NCI-H345 treated with DMSO at 0.1 percent for 48 hours (cell line): ENCODE measurements around the gene S1PR3.

Experiments
- DNase-seq: peaks from one replicate; lab custom pipeline; 2025; ENCODE audit not compliant: unreplicated experiment; lab: John Stamatoyannopoulos, UW

Gene S1PR3

DNA sequence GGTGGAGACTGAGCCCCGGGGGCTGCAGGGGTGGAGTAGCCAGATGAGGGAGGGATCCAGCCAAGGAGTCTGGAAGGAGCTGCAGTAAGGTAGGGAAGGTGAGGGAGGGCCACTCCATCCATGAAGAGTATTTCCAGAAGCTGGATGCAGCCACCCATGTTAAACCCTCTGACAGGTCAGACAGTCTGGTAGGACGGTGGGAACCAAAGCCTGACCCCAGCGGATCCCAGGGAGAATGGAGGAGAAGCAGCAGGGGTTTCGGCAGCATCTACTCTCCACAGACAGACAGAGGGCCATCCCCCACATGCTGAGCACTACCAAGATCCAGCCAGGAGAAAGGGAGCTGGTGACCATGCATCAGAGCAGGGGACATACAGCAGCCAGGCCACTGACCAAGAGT, 22.5 kb upstream of the S1PR3 start:
- no peak for DNase-seq

DNA sequence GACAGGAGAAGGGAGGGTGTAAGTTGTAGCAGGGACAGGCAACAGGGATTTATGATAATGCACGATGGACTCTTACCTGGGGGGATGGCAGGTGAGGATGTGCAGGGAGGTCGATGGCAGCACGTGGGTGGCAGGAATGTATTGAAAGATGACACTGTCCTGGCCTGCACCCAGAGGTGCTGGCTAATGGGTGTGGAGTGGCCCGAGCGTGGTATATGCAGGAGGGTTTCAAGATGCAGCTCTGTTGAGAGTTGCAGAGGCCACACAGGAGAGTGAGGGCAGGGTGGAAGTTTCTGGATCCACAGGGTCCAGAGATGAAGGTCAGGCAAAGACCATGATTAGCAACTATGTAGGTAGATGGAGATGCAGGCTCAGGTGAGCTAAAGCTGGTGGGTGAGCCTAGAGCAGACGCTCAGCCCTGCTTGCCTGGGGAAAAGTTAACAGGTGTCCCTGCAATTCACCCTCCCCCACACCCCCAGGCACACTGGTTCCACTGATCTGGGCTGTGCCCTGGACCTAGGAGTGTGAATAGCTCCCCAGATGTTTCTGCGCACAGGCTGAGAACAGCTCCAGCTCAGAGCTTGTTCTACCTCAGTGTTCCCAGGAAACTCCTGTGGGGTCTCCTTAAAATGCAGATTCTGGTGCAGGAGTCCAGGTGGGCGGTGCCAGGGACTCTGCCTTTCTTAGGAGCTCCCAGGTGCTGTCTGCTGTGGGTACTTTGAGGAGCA, 21.5 kb upstream of the S1PR3 start:
- DNase-seq, result no peak

GRCh38 chr9:88971131-88971960, 19.9 kb upstream of the S1PR3 start:
- DNase-seq, result no peak

- no peak for DNase-seq
Measured at GRCh38 chr9:88972401-88972800, 18.9 kb upstream of the S1PR3 start.

- DNase-seq, result no peak
Measured at GRCh38 chr9:88973281-88974045, 17.8 kb upstream of the S1PR3 start.

- no peak for DNase-seq
Measured at GRCh38 chr9:88974641-88975040, 16.6 kb upstream of the S1PR3 start.

- DNase-seq, result no peak
Measured at GRCh38 chr9:88975966-88976889, 15.0 kb upstream of the S1PR3 start.

DNA sequence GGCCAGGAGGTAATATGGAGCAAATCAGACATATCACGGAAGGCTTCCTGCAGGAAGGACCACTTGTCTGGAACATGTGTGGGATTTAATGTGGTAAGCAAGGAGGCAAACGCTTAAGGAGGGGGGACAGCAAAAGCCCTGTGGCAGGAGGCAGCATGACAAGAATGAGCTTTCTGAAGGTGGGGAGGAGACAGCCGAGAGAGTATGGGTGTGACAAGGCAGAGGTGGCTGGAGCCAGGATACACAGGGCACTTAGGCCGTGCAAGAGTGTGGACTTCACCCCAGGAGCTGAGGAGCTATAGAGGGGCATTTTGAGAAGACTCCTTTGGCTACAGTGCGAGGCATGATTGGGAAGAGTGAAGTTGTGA, 14.4 kb upstream of the S1PR3 start:
- DNase-seq, result no peak

- DNase-seq, result no peak
Measured at GRCh38 chr9:88978034-88978433, 13.2 kb upstream of the S1PR3 start.

DNA sequence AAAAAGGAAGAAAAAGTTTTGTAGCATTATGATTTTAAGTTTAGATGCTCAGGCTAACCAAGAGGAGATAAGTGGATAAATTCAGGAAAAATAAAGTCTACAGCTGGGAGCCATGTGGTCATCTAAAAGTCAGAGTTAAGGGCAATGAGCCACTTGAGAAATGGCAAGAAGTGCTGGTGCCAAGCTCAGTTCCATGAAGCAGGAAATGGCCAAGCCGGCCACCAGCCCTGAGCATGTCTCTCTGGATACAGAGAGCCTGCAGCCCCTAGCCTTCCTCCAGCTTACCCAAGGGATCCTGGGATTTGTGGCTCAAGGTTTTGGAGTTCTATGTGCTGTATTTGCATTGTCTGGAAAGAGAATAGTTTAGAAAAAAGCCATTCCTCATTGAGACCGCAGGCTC, 12.2 kb upstream of the S1PR3 start:
- no peak for DNase-seq

DNA sequence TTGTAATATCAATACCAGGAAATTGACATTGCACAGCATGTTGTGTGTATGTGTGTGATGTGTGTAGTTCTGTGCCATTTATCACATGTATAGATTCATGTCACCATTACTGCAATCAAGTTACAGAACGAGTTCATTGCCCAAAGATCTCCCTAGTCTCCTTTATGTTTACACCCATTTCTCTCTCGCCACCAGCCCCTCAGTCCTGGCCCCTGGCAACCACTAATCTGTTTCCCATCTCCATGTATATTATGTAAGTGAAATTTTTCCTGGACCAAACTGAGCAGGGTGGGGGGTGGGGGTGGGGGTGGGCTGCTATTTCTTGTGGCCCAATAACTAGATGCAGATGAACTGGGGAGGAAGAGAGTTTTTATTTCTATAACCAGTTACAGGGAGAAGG, 11.5 kb upstream of the S1PR3 start:
- no peak for DNase-seq

GRCh38 chr9:88980740-88981203, 10.5 kb upstream of the S1PR3 start:
- no peak for DNase-seq

GRCh38 chr9:88983865-88984542, 7.3 kb upstream of the S1PR3 start:
- no peak for DNase-seq

GRCh38 chr9:88984543-88984883, 6.8 kb upstream of the S1PR3 start:
- no peak for DNase-seq

DNA sequence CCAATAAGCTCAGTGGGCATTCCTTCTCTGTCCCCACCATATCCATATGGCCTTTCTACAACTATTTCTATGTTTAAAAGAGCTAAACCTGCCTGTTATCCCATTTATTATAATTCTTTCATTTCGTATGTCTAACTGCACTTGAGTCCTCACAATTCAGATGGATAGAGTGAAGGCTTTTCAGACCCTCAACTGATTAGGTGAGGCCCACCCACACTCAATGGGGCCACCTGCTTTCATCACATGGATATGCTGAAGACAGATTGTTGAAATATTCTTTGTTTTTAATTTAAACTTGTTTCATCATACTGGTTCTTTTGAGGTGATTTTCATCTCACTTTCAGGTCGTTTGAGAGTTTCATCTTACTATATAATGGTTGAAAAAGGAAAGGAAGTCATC, 5.7 kb upstream of the S1PR3 start:
- no peak for DNase-seq

DNA sequence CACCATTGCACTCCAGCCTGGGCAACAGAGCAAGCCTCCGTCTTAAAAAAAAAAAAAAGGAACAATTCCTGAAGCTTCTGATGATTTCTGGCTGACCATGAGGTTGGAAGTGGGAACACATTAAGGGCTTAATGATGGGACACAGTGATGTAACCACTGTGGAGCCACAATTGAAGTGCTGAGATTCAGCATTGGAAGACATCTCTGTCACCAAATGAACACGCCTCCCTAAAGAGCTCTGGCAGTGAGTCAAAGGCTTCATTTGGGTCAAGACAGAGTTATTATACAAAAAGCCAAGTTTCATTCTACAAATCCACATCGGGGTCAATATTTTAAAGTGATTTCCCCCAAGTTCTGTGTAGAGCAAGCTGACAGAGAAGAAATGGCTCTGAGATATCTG, 4.5 kb upstream of the S1PR3 start:
- no peak for DNase-seq

- DNase-seq, result no peak
Measured at GRCh38 chr9:88987661-88988060, 3.6 kb upstream of the S1PR3 start.

DNA sequence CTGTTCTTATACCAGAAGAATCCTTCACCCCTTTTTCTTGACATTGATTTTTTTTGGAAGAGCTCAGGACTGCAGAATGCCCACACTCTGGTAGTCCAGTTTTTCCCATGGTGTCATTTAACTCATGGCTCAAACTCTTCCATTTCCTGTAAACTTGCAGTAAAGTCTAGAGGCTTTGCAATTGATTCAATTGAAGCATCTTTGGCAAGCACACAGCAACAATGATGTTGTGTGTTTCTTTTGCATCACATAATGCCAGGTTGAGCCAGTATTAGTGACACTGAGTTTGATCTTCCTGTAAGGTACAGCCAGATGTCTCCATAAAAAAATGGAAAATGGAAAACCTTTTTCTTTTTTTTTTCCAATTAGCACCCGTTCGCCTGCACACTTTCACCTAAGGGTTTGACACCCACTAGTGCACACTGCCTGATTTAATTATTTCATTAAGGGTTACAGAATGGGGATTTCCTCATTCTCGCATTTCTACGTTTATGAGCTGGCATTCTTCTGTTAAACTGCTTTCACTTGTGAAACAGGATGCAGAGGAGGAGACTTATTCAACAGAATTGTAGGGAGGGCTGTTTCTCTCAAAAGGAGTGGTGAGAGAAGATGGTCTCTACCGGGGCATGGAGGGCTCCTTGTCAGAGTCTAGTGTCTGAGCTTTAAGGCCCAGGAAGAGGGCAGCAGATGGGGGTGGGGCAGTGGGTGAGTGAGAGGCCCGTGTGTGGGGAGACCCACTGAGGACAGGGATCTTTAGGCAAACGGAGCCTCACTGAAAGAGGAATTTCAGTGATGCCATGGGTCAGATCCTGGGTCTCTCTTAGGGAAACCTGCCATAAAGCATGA, 2.2 kb upstream of the S1PR3 start:
- DNase-seq, result no peak

- DNase-seq, result no peak
Measured at GRCh38 chr9:88990041-88990728, 1.1 kb upstream of the S1PR3 start.
